ENCODE results near the gene ARL5C.

DNA sequence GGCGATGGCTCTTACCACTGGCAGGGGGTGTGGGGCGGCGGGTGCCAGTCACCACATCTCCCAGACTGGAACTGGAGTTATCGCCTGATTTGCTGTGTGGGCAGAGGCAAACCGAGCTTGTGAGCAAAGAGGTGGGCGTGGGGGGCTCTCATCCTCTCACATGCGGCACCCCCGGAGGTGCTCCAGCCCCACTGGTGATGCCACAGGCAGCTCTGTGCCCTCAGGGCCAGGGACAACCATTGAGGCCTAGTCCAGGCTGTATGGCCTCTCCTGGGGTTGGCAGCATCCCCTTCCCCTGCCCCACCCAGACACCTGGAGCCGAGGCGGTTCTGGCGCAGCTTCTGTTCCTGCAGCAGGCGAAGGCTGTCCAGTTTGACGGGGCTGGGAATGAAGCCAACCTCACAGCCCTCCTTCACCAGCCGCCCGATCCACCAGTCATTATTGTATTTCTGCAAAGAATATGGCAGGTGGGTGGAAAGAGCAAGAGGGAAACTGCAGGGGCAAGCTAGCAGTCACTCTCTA lies 20.6 kb upstream of the ARL5C start:
- TF ChIP-seq, protein P1, sequence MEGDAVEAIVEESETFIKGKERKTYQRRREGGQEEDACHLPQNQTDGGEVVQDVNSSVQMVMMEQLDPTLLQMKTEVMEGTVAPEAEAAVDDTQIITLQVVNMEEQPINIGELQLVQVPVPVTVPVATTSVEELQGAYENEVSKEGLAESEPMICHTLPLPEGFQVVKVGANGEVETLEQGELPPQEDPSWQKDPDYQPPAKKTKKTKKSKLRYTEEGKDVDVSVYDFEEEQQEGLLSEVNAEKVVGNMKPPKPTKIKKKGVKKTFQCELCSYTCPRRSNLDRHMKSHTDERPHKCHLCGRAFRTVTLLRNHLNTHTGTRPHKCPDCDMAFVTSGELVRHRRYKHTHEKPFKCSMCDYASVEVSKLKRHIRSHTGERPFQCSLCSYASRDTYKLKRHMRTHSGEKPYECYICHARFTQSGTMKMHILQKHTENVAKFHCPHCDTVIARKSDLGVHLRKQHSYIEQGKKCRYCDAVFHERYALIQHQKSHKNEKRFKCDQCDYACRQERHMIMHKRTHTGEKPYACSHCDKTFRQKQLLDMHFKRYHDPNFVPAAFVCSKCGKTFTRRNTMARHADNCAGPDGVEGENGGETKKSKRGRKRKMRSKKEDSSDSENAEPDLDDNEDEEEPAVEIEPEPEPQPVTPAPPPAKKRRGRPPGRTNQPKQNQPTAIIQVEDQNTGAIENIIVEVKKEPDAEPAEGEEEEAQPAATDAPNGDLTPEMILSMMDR (IDR thresholded peaks at IDR 0.05), result no peak
- TF ChIP-seq EZH2 (IDR thresholded peaks at IDR 0.05) (no peak), EZH2phosphoT487 (IDR thresholded peaks at IDR 0.05) (no peak)
